Measurements from ENCODE around the gene PNPLA1.

PNPLA1 gene

DNA sequence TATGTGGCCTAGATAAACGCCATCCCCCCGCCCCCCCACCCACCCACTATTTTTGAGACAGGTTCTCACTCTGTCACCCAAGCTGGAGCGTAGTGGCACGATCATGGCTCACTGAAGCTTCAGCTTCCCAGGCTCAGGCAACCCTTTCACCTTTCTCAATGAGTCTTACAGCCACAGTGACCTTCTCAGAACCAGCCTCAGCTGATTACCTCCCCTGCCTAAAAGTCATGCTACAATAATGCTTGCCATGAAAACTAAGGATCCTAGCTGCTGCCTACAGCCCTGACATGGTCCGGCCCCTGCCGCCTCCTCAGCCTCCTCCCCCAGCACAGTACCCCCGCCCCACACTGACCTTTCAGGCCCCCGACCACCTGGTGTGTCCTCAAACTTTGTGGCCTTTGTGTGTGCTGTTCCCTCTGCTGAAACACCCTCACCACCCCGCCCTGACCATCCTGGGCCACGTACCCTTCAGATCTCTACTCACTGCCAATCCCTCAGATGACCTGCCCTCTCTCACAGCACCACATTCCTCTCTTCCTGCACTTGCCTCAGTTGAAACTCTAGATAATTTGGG, 31.3 kb downstream of the PNPLA1 start:
- no peak for DNase-seq (ENCODE audit: low read depth in 1 of 2, low spot score in 1 of 2)
- no peak for TF ChIP-seq JUND (IDR thresholded peaks at IDR 0.05; ENCODE audit: low read depth)
- in situ Hi-C loops (cut with HindIII; ENCODE audit: low pct_unique_long_range_greater_than_20kb, low sequenced_read_pairs): no loop called here

DNA sequence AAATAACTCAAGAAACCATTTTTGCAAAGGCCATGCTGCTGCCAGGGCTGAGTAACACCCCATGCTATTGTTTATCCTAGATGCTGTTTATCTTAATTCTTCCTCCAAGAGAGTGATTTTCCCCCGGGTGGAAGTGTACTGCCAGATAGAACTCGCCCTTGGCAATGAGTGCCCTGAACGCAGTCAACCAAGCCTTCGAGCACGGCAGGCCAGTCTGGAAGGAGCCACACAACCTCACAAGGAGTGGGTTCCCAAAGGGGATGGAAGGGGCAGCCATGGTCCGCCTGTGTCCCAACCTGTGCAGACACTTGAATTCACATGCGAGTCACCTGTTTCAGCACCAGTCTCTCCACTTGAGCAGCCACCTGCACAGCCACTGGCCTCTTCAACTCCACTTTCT, 31.9 kb downstream of the PNPLA1 start:
- in situ Hi-C loops (cut with HindIII; ENCODE audit: low pct_unique_long_range_greater_than_20kb, low sequenced_read_pairs): no loop called here
- no peak for DNase-seq (ENCODE audit: low read depth in 1 of 2, low spot score in 1 of 2)
- TF ChIP-seq JUND (IDR thresholded peaks at IDR 0.05; ENCODE audit: low read depth): no peak

DNA sequence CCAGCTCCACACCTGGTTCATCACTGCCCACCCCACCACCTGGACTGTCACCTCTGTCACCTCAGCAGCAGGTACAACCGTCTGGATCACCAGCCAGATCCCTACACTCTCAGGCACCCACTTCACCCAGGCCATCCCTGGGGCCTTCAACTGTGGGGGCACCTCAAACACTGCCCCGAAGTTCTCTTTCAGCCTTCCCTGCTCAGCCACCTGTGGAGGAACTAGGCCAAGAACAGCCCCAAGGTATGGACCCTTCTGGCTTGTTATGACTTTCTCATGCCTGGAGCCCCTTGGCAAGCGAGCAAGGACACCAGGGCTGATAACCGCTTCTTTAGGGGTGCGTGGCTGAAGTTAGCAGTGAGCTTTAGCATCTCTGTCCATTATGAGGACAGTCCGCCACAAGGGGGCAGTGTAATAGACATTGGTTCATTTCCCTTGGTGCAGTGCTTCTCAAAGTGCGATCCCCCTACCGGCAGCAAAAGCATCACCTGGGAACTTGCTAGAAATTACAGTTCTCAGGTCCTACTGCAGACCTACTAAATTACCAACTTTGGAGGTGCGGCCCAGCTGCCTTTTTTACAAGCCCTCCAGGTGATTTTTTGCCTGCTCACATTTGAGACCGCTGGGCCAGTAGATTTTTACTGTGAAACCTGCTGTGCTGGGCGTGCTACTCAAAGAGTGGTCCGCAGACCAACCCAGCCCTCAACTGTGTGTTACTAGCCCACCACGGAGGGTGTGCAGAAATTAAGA, 32.5 kb downstream of the PNPLA1 start:
- DNase-seq (ENCODE audit: low read depth in 1 of 2, low spot score in 1 of 2): peak; percentile 69 to 95
- no peak for TF ChIP-seq JUND (IDR thresholded peaks at IDR 0.05; ENCODE audit: low read depth)
- in situ Hi-C loops (cut with HindIII; ENCODE audit: low pct_unique_long_range_greater_than_20kb, low sequenced_read_pairs): no loop called here

DNA sequence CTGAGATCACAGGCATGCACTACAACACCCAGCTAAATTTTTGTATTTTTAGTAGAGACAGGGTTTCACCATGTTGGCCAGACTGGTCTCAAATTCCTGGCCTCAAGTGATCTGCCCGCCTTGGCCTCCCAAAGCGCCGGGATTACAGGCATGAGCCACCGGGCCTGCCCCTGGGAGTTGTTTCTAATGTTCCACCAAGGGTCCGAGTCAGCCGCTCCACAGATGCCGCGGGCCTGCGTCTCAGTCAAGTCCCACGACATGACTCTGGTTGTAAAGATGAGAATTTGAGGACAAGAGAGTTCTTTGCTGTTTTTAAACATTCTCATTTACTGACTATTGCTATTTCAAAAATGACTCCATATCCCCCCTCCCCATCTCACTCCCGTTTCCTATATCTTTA, 36.0 kb downstream of the PNPLA1 start:
- DNase-seq (ENCODE audit: low read depth in 1 of 2, low spot score in 1 of 2): no peak
- in situ Hi-C loops (cut with HindIII; ENCODE audit: low pct_unique_long_range_greater_than_20kb, low sequenced_read_pairs): no loop called here
- TF ChIP-seq JUND (IDR thresholded peaks at IDR 0.05; ENCODE audit: low read depth): no peak

DNA sequence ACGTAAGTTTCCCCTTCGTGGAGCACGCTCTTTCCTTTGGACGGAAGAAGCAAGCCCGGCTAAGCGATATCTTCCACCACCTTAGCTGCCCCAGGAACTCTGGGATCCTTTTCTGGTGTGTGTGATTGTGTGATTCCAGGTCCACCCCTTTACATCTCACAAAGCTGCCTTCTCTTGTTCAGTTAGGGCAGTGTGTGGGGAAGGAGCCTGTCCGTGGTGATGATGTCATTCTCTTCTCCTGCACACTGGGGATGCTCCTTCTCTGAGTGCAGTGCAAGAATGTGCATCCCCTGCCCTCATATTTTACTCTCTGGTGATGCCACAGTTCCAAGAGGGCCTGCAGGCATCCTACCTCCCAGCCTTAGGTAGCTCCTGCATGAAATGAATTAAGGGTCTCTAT, 36.5 kb downstream of the PNPLA1 start:
- in situ Hi-C loops (cut with HindIII; ENCODE audit: low pct_unique_long_range_greater_than_20kb, low sequenced_read_pairs): no loop called here

DNA sequence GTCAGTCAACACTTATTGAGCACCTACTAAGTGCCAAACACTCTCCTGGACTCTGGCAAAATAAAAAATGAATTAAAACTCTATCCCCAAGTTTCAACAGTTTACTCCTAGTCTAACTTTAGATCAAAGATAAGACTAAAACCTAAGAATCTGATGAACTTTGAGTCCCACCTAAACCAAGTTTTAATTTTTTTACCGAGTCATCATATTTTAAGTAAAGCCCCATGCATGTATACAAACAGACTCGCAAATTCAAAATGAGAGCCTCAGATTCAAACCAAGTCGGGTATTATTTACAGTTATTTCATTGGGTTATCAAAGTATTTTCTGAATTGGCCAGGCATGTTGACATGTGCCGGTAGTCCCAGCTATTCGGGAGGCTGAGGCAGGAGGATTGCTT, 38.7 kb downstream of the PNPLA1 start:
- no peak for TF ChIP-seq JUND (IDR thresholded peaks at IDR 0.05; ENCODE audit: low read depth)
- in situ Hi-C loops (cut with HindIII; ENCODE audit: low pct_unique_long_range_greater_than_20kb, low sequenced_read_pairs): no loop called here
- no peak for DNase-seq (ENCODE audit: low read depth in 1 of 2, low spot score in 1 of 2)

More for the DNA sequence above, 36.5 kb downstream of the PNPLA1 start:
- TF ChIP-seq JUND (IDR thresholded peaks at IDR 0.05; ENCODE audit: low read depth): no peak
- DNase-seq (ENCODE audit: low read depth in 1 of 2, low spot score in 1 of 2): no peak

DNA sequence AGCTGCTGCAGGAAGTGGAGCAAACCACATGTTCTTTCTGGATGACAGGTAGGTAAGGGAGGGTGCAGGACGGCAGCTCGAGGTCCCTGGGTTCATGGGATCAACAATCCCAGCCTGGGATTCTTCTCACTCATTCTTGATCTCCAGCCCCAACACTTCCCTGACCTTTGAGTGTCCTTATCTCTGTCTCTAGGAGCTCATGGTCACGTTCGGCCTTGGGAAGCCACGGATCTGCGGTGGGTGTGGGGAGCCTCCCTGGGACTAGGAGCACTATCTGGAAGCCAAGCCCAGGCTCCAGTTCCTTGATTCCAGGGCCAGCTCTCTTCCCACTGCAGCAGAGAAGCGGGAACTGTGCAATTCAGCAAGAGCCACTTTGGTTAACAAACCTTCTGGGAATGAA, 39.3 kb downstream of the PNPLA1 start:
- in situ Hi-C loops (cut with HindIII; ENCODE audit: low pct_unique_long_range_greater_than_20kb, low sequenced_read_pairs): no loop called here
- TF ChIP-seq JUND (IDR thresholded peaks at IDR 0.05; ENCODE audit: low read depth): no peak
- DNase-seq (ENCODE audit: low read depth in 1 of 2, low spot score in 1 of 2): no peak

DNA sequence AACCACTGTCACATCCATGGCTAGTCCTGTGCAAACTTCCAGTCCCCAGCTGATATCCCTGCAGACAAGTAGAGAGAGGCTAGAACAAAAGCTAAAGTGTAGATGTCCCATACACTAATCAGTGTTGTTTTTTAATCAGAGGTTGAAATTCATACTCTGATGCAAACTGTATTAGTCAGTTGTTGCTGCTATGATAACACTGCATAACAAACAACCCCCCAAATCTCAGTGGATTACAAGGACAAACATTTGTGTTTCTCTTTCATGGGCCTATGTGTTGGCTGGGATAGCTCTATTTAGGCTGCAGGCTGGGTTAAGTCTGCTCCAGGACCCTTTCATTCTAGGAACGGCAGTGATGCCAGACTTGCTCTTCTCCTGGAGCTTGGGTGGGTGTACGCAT, 40.0 kb downstream of the PNPLA1 start:
- DNase-seq (ENCODE audit: low read depth in 1 of 2, low spot score in 1 of 2): no peak
- TF ChIP-seq JUND (IDR thresholded peaks at IDR 0.05; ENCODE audit: low read depth): no peak
- in situ Hi-C loops (cut with HindIII; ENCODE audit: low pct_unique_long_range_greater_than_20kb, low sequenced_read_pairs): no loop called here

DNA sequence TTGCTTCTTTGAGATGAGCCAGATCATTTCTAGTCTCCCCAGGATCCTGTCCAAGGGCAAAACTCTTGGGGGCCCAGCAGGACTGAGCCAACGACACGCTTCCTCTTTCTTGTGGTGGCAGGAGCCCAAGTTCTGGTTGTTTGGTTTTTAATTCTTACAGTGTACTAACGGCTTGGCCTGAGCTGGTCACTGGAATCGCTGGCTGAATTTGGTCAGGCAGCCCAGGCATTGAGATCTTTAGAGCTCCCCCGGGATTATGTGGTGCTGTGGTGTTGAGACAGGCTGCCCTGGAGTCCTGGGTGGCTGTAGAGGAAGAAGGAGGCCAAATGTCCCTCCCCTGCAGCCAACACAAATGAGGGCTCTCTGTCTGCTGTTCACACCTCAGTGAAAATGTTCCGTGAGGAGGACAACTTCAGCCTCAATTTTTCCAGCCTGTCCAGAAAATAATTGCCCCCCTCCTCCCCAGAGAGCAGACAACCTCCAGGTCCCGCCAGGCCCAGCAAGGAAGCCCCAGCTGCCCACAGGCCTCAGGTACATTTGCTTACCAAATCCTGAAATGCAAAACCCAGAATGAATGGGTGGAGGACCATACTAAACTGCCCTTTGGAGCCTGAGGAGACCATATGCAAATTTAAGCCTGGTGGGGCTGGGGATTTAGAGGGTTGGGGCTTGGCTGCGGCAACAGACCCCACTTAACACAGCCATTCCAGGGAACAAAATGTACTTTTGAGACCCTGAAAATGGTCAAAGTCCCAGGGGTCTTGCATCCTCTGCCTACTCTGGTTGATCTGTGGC, 43.2 kb downstream of the PNPLA1 start:
- no peak for TF ChIP-seq JUND (IDR thresholded peaks at IDR 0.05; ENCODE audit: low read depth)
- in situ Hi-C loops (cut with HindIII; ENCODE audit: low pct_unique_long_range_greater_than_20kb, low sequenced_read_pairs): no loop called here
- DNase-seq (ENCODE audit: low read depth in 1 of 2, low spot score in 1 of 2): no peak

DNA sequence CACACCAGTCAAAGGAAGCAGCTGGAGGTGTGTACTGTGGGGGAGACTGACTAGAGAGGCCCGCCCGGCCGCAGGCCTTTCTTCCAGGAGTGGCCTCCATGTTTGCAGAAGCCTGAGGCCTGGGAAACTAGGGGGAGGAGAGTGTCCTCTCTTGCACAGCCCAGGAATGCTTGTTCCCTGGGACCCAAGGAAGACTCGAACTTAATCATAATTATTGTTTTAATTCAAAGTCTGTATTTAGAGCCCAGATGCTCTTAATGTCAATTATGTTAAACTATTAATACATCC, 43.7 kb downstream of the PNPLA1 start:
- in situ Hi-C loops (cut with HindIII; ENCODE audit: low pct_unique_long_range_greater_than_20kb, low sequenced_read_pairs): no loop called here
- no peak for TF ChIP-seq JUND (IDR thresholded peaks at IDR 0.05; ENCODE audit: low read depth)
- DNase-seq (ENCODE audit: low read depth in 1 of 2, low spot score in 1 of 2): no peak

DNA sequence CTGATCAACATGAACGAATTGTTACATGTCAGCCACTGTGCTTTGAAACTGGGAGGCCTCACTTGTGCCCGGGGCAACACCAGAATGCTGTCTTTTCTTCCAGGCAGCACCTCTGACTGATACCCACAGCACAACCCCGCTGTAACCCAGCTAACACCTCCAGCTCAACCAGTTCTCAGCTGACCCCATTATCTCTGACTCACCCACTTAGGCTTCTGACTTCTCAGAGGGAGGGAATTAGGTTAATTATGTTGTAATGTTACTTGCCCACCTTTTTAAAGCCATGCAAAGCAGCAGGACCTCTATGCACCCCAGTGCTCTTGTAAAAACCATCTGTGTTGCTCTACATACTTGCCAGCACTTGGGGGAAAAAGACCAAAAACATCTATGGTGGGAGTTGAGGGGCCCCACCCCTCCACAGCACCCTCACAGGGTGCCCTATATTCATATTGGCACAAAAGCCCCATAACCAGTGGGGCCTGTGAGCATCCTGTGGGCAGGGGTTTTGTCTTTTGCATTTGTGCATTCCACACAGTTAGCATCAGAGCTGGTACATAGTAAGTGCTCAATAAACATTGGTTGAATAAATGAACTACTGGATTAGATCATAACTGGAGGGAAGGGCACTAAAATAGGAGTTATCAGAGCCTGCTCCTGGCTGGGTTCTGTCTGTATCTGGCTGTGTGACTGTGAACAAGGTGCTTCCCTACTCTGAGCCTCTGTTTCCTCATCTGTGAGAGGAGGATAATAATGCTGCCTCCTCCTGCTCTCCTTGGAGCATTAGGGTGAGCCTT, 44.6 kb downstream of the PNPLA1 start:
- no peak for DNase-seq (ENCODE audit: low read depth in 1 of 2, low spot score in 1 of 2)
- in situ Hi-C loops (cut with HindIII; ENCODE audit: low pct_unique_long_range_greater_than_20kb, low sequenced_read_pairs): no loop called here
- no peak for TF ChIP-seq JUND (IDR thresholded peaks at IDR 0.05; ENCODE audit: low read depth)

DNA sequence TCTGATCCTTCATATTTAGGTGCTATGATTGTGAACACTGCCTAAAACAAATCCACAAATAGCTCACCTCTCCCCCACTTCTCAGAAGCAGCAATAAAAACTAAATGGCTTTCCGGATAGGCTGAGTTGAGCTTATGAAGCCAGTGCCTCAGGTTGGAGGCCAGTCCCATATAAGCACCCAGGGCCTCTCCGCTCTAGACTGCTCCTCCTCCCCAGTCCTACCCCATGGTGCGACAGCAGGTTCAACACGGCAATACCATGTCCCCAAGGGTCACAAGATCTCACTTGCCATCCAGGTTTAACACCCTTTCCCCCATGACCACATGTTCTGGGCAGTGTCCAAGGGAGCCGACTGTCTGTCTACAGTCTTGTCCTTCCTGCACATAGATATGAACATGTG, 46.1 kb downstream of the PNPLA1 start:
- TF ChIP-seq JUND (IDR thresholded peaks at IDR 0.05; ENCODE audit: low read depth): no peak
- DNase-seq (ENCODE audit: low read depth in 1 of 2, low spot score in 1 of 2): no peak
- in situ Hi-C loops (cut with HindIII; ENCODE audit: low pct_unique_long_range_greater_than_20kb, low sequenced_read_pairs): no loop called here

DNA sequence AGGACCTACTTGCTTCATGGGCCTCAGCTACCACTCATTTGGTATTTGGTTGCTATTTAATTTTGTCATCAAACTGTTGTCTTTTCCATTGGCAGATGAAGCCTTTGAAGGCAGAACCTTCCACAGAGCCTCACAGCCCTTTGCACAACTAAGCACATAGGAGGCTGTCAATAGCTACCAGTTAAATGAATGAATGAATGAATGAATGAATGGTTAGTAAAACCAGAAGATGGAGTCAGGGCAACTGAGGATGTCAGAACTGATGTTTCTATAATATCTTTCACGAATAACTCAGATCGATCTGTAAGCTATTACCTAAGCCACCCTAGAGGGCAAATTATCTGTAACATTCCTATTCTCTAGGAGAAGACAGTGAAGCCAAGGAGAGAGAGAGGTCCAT, 47.8 kb downstream of the PNPLA1 start:
- in situ Hi-C loops (cut with HindIII; ENCODE audit: low pct_unique_long_range_greater_than_20kb, low sequenced_read_pairs): no loop called here
- no peak for DNase-seq (ENCODE audit: low read depth in 1 of 2, low spot score in 1 of 2)
- no peak for TF ChIP-seq JUND (IDR thresholded peaks at IDR 0.05; ENCODE audit: low read depth)

Data from T47D (cell line).